ENCODE data around the gene CST6. TPM values are rescaled to one million over a fixed set of nuclear protein-coding genes. Genes with fewer than 3 reads are reported as not detected.

Gene CST6
- total and polyA plus RNA-seq, 8 donors = 0.18 to 46.5 (median 0.82) TPM

GRCh38 chr11:65976216-65977176, 35.3 kb upstream of the CST6 start:
- DNase-seq = no peak
- Histone ChIP-seq H3K4me1 (no peaks in the 10 kb centered on the region), H3K9me3 (no peaks in the 10 kb centered on the region), H3K27ac (no peak overlapping the region), H3K27me3 (no peaks in the 10 kb centered on the region), H3K4me3 (no peak overlapping the region), H3K36me3 (peaks cover 0 to 69% of the 10 kb centered on the region in 2 donors)
- intact Hi-C loops (cut with DNase I) = no loop called here
- ATAC-seq = no peak
- TF ChIP-seq CTCF (IDR thresholded peaks at IDR 0.05) = no peak

DNA sequence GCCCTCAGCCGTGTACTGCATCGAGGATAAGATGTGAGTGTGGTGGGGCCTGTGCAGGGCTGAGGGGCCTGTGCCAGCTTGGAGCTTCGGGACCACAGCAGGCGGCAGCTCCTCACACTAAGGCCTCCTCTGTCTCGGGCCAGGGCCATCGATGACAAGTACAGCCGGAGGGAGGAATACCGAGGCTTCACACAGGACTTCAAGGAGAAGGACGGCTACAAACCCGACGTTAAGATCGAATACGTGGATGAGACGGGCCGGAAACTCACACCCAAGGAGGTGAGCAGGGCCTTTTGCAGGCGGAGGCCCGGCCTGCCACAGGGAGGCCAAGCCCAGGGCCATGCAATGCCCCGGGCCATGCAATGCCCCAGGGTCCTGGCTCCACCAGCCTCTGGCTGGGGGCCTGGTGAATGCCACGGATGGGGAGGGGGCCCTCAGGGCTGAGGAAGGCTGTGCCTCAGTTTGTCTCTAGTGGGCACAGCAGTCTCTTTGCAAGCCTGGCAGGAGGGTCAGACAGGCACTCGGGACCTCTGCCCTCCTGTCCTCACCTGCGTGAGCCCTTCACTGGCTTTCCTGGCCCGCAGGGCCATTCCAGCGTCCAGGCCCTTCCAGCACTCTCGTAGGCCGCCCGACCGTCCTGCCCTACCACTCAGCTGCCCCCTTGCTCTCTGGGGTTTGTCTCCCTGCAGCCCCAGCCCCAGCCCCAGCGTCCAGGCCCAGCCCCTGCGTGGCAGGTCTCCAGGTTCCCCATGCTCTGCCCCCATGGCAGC, 34.0 kb upstream of the CST6 start:
- H3K36me3 ChIP-seq = peaks cover 0 to 61% of the 10 kb centered on the region in 2 donors
- H3K27me3 ChIP-seq = no peaks in the 10 kb centered on the region
- H3K4me3 ChIP-seq = no peak overlapping the region
- DNase-seq (no peak), ATAC-seq (no peak)
- no peaks in the 10 kb centered on the region for H3K9me3 ChIP-seq
- intact Hi-C loops (cut with DNase I) = no loop called here
- H3K4me1 ChIP-seq = no peaks in the 10 kb centered on the region
- no peak for TF ChIP-seq CTCF (IDR thresholded peaks at IDR 0.05)
- no peak overlapping the region for H3K27ac ChIP-seq

GRCh38 chr11:65978391-65979238, 33.2 kb upstream of the CST6 start:
- intact Hi-C loops (cut with DNase I) = no loop called here
- no peaks in the 10 kb centered on the region for H3K4me1 ChIP-seq
- H3K36me3 ChIP-seq = peaks cover 0 to 56% of the 10 kb centered on the region in 2 donors
- no peak for TF ChIP-seq CTCF (IDR thresholded peaks at IDR 0.05)
- DNase-seq (no peak), ATAC-seq (no peak)
- no peak overlapping the region for H3K4me3 ChIP-seq
- H3K27me3 ChIP-seq = no peaks in the 10 kb centered on the region
- no peaks in the 10 kb centered on the region for H3K9me3 ChIP-seq
- H3K27ac ChIP-seq = no peak overlapping the region

DNA sequence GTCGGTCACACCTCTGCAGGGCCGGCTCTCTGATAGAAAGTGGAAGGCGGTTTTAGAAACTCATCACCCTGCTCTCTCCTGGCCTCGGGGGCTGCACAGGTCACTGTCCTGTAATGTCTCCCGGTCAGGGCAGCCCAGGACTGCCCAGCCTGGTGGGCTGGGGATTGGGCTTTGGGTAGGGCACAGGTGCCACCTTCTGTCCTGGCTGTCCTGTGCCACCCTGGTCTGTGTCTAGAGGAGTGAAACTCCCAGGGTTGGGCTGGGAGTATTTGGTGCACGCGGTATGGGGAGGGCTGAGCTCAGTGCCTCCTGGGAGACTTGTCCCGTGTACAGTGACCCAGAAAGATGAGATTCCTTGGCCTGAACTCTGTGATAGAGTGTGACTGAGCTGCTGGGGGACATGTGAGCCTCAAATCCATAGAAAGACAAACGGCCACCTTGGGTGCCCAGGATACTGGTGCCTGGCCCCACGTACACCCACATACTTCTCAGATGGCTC, 32.5 kb upstream of the CST6 start:
- DNase-seq = no peak
- Histone ChIP-seq H3K4me3 (no peak overlapping the region), H3K4me1 (no peaks in the 10 kb centered on the region), H3K27ac (no peak overlapping the region), H3K27me3 (no peaks in the 10 kb centered on the region), H3K36me3 (peaks cover 0 to 56% of the 10 kb centered on the region in 2 donors), H3K9me3 (no peaks in the 10 kb centered on the region)
- ATAC-seq = no peak
- intact Hi-C loops (cut with DNase I) = no loop called here
- no peak for TF ChIP-seq CTCF (IDR thresholded peaks at IDR 0.05)

All from left lung (tissue), 10 donors.